Hindlimb muscle (tissue), 1 donor: ENCODE results near the gene GPR37. TPM values are rescaled to one million over a fixed set of nuclear protein-coding genes. Genes with fewer than 3 reads are reported as not detected.

Experiments used
- DNase-seq: peaks from one replicate; pipeline ENCODE4 v3.0.0-alpha.2; 2013
- polyA plus RNA-seq: library from polyadenylated mRNA; unstranded; fragments of 120-200 nt; gene quantifications from one replicate; pipeline ENCODE4 v1.2.1, GENCODE V29; 2013; ENCODE audit not compliant: insufficient read length

Gene GPR37, protein sequence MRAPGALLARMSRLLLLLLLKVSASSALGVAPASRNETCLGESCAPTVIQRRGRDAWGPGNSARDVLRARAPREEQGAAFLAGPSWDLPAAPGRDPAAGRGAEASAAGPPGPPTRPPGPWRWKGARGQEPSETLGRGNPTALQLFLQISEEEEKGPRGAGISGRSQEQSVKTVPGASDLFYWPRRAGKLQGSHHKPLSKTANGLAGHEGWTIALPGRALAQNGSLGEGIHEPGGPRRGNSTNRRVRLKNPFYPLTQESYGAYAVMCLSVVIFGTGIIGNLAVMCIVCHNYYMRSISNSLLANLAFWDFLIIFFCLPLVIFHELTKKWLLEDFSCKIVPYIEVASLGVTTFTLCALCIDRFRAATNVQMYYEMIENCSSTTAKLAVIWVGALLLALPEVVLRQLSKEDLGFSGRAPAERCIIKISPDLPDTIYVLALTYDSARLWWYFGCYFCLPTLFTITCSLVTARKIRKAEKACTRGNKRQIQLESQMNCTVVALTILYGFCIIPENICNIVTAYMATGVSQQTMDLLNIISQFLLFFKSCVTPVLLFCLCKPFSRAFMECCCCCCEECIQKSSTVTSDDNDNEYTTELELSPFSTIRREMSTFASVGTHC
- polyA plus RNA-seq = 41.0 TPM

DNA sequence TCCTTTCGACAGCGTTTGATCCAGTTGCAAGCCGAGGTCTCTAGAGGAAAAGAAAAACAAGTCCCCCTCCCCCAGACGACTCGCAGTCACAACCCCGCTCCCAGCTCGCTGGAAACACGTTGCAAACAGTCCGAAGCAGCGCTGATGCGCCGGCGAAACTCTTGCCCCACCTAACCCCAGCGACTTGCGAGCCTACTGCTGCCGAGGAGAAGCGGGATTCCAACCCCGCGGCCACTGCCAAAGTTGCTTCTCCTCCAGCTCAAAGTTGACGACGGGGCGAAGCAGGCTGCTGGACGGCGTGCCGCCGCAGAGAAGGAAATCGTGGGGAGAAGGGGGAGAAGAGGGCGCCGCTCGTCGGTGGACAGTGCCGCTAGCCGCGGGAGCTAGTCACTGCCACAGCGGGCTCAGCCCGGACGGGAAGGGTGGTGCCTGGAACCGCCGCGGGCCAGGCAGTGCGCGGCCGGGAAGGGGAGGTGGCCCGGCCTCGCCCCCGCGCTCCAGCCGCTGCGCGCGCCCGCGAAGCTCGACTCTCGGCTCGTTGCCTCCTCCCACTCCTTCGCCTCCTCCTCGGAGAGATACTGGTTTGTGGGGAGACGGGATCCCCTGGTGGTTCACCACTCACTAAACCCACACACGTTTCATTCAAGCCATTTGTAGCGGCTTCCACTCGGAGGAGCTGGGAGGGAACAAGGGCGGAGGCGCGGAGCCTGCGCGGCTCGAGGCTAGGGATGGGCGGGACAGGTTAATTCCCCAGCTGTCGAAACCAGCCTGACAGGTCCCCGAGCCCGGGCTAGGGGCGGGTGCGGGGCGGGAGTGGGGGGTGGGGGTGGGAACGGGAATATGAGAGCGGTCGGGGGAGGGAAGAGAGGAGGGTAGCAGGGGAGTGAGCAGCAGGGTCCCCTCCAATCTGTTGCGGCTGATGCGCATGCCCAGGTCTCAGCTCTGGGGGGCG is at the start of gene GPR37:
Gene GPR37 (minus strand): TSS at position 392 of the 952 bp plus-strand sequence. CDS start 816 bp downstream, outside the sequence.
- peak; percentile 35 for DNase-seq

- DNase-seq = no peak
These were observed 48.6 kb upstream of the GPR37 start for GRCh38 chr7:124813994-124814798.

- no peak for DNase-seq
These were observed 47.2 kb upstream of the GPR37 start for GRCh38 chr7:124812764-124813163.

GRCh38 chr7:124811341-124811740 is 45.7 kb upstream of the GPR37 start:
- DNase-seq = no peak

GRCh38 chr7:124810605-124811004 is 45.0 kb upstream of the GPR37 start:
- no peak for DNase-seq

GRCh38 chr7:124808206-124808605 is 42.6 kb upstream of the GPR37 start:
- no peak for DNase-seq

DNA sequence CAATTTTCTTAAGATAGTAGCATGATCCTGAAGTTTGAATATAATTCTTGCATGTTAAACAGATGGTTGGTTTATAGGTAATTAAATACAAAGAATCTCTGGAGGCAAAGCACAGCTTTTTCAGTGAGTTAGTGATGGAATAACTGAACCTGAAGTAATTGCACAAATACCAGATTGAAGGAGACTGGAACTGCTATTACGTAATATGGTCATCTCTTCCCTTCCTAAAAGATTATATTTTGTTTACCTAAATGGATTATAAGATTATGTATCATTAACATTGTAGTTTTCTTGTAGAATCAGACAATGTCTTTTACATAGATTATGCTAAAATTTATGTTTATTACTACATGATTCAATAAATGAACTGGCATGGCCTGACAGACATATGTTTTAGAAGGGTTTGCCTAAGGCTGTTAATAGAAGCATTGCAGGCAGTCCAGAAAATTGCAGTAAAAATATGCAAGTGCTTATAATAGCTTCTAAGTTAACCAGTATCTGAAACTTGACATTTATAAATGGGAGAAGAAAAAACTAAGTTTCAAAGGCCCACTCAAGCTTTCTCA is 35.8 kb upstream of the GPR37 start:
- no peak for DNase-seq

- DNase-seq = no peak
These were observed 34.8 kb upstream of the GPR37 start for GRCh38 chr7:124800386-124800785.

GRCh38 chr7:124799448-124799847 is 33.9 kb upstream of the GPR37 start:
- no peak for DNase-seq

- DNase-seq = no peak
These were observed 31.2 kb upstream of the GPR37 start for GRCh38 chr7:124796771-124797170.

- DNase-seq = no peak
These were observed 27.1 kb upstream of the GPR37 start for GRCh38 chr7:124792696-124793095.

GRCh38 chr7:124792002-124792401 is 26.4 kb upstream of the GPR37 start:
- no peak for DNase-seq

DNA sequence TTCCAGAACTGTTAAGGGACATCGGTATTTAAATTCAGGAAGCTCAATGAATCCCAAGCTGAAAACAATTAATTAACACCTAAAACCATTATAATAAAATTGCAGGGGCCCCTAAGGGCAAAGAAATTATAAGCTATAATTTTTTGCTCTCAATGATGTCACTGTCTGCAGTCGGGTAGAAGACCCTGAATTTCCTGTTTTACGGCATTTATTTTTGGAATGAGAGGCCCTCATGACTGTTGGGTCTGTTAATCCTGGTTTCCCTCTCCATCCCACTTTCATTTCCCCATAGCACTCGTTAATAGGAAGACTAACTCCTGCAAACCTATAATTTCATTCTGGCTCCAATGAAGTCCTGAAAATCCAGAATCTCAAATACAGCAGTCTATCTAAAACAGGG is 25.8 kb upstream of the GPR37 start:
- DNase-seq = no peak

GRCh38 chr7:124790645-124791044 is 25.1 kb upstream of the GPR37 start:
- no peak for DNase-seq

DNA sequence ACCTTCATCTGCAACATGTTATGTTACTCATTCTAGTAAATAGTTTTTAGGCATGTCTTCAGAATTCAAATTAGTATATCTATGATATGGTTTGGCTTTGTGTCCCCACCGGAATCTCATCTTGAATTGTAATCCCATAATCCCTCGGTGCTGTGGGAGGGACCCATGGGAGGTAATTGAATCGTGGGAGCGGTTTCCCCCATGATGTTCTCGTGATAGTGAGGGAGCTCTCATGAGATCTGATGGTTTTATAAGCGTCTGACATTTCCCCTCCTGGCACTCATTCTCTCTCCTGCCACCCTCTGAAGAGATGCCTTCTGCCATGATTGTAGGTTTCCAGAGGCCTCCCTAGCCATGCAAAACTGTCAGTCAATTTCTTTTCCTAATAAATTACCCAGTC is 20.4 kb upstream of the GPR37 start:
- no peak for DNase-seq

- DNase-seq = peak; percentile 58
These were observed 19.6 kb upstream of the GPR37 start for GRCh38 chr7:124784879-124785818.

GRCh38 chr7:124783271-124783670 is 17.7 kb upstream of the GPR37 start:
- no peak for DNase-seq

GRCh38 chr7:124781907-124782734 is 16.5 kb upstream of the GPR37 start:
- no peak for DNase-seq

GRCh38 chr7:124781418-124781817 is 15.8 kb upstream of the GPR37 start:
- no peak for DNase-seq

GRCh38 chr7:124780608-124781007 is 15.0 kb upstream of the GPR37 start:
- DNase-seq = no peak
